GM12878 (cell line): ENCODE measurements around the gene MEGF6. TPM values are rescaled to one million over a fixed set of nuclear protein-coding genes. Genes with fewer than 3 reads are reported as not detected.

ENCODE experiments used
- ATAC-seq: fragments of 200-7000 bp; cut with Tn5 transposase; 3 replicates; pipeline ENCODE4 v1.9.1; 2020; ENCODE audit warnings: mild to moderate bottlenecking, moderate library complexity
- BruUV-seq: library from RNA; stranded (reverse); fragments of 400-500 nt; replicated peaks from 2 replicates; lab custom pipeline; 2021; lab: Mats Ljungman, UMichigan
- CTCF ChIA-PET: fragments of 300-600 bp; sonication (Branson Sonifier 250); formaldehyde crosslinking; extraction: SDS; loops from one replicate; lab custom pipeline; 2021; ENCODE audit warnings: inconsistent platforms; lab: Yijun Ruan, JAX
- POLR2A ChIA-PET: fragments of 350-600 bp; formaldehyde crosslinking; extraction: SDS; loops from one replicate; lab custom pipeline; 2021; ENCODE audit warnings: inconsistent platforms; lab: Charles Lee
- RAD21 ChIA-PET: fragments of 300-600 bp; sonication (Branson Sonifier 250); formaldehyde crosslinking; loops from one replicate; lab custom pipeline; 2023; ENCODE audit warnings: antibody characterized with exemption; ENCODE audit not compliant: unreplicated experiment; lab: Charles Lee
- SMC1A ChIA-PET: fragments of 300-600 bp; sonication (Branson Sonifier 250); formaldehyde crosslinking; loops from one replicate; lab custom pipeline; 2023; ENCODE audit not compliant: unreplicated experiment, uncharacterized antibody; lab: Charles Lee
- DNase-seq: peaks from one replicate; pipeline ENCODE4 v3.0.0-alpha.2; 2011; ENCODE audit warnings: low read depth, low spot score
- FAIRE-seq: peaks from 3 replicates; lab custom pipeline; 2011; peaks lifted over from hg19 to GRCh38; lab: Jason Lieb, UNC
- H2AFZ ChIP-seq: 2 replicates; pipeline ENCODE4 v1.6.0; 2011; ENCODE audit warnings: low read depth, low read length, control low read depth; ENCODE audit not compliant: control insufficient read depth
- H3K27ac ChIP-seq: 2 replicates; pipeline ENCODE4 v1.5.1; 2011; ENCODE audit warnings: control low read depth; ENCODE audit not compliant: control insufficient read depth, insufficient read depth
- H3K27me3 ChIP-seq, 2 experiments: replicated peaks in 1 of 2; 2 replicates each; pipeline versions ENCODE4 v1.6.0 to v1.6.1; 2011; ENCODE audit warnings: low read length in 1 of 2; ENCODE audit not compliant: control insufficient read depth in 2 of 2, insufficient read depth in 2 of 2
- H3K36me3 ChIP-seq, 2 experiments: 2 replicates each; pipeline ENCODE4 v1.5.1; 2011; ENCODE audit warnings: low read length in 1 of 2; ENCODE audit not compliant: control insufficient read depth in 2 of 2, insufficient read depth in 2 of 2
- H3K4me1 ChIP-seq: 2 replicates; pipeline ENCODE4 v1.6.1; 2011; ENCODE audit warnings: mild to moderate bottlenecking, low read length, moderate library complexity, mixed read lengths; ENCODE audit not compliant: control insufficient read depth, insufficient read depth
- H3K4me2 ChIP-seq: 2 replicates; pipeline ENCODE4 v1.6.0; 2011; ENCODE audit warnings: control low read depth; ENCODE audit not compliant: control insufficient read depth, insufficient read depth
- H3K4me3 ChIP-seq: fragments of 200-600 bp; sonication (generic); 2 replicates; pipeline ENCODE4 v1.5.1; 2016
- H3K79me2 ChIP-seq: 2 replicates; pipeline ENCODE4 v1.6.0; 2011; ENCODE audit warnings: low read length; ENCODE audit not compliant: control insufficient read depth, insufficient read depth
- H3K9ac ChIP-seq: 2 replicates; pipeline ENCODE4 v1.8.0; 2011; ENCODE audit warnings: low read length, control low read depth, mixed read lengths; ENCODE audit not compliant: control insufficient read depth, insufficient read depth
- H3K9me3 ChIP-seq: replicated peaks from 3 replicates; pipeline ENCODE4 v1.5.1; 2011; ENCODE audit warnings: mild to moderate bottlenecking, low read length; ENCODE audit not compliant: control insufficient read depth, insufficient read depth
- H4K20me1 ChIP-seq: 2 replicates; pipeline ENCODE4 v1.6.0; 2011; ENCODE audit not compliant: control insufficient read depth, insufficient read depth
- CHD4 ChIP-seq: fragments of 200-600 bp; sonication (generic); IDR thresholded peaks from 2 replicates; pipeline ENCODE4 v1.6.1; 2016; ENCODE audit warnings: mild to moderate bottlenecking
- CUX1 ChIP-seq: IDR thresholded peaks from 2 replicates; pipeline ENCODE4 v1.6.1; 2012; ENCODE audit warnings: improper control_type of control experiment, low read depth, low read length; ENCODE audit not compliant: insufficient replicate concordance
- FOXK2 ChIP-seq: fragments of 450-650 bp; IDR thresholded peaks from 2 replicates; pipeline ENCODE4 v1.6.1; 2017; ENCODE audit warnings: mild to moderate bottlenecking, moderate library complexity
- HSF1 ChIP-seq: fragments of 150-350 bp; IDR thresholded peaks from 2 replicates; pipeline ENCODE4 v1.6.1; 2014; ENCODE audit warnings: mild to moderate bottlenecking, low read depth, low read length
- IRF5 ChIP-seq: fragments of 450-650 bp; IDR thresholded peaks from 2 replicates; pipeline ENCODE4 v1.6.1; 2017; ENCODE audit warnings: borderline replicate concordance
- MTA2 ChIP-seq: fragments of 450-650 bp; IDR thresholded peaks from 2 replicates; pipeline ENCODE4 v1.6.1; 2016; ENCODE audit warnings: low read depth, mild to moderate bottlenecking, moderate library complexity
- SMAD1 ChIP-seq: fragments of 450-650 bp; IDR thresholded peaks from 2 replicates; pipeline ENCODE4 v1.6.1; 2018; ENCODE audit warnings: mild to moderate bottlenecking, low read depth; ENCODE audit not compliant: partially characterized antibody
- SUPT20H ChIP-seq: IDR thresholded peaks from 2 replicates; pipeline ENCODE4 v1.6.1; 2011; ENCODE audit warnings: low read depth, mild to moderate bottlenecking, low read length, moderate library complexity, borderline replicate concordance; ENCODE audit not compliant: control insufficient read depth
- SUZ12 ChIP-seq: fragments of 200-600 bp; sonication (generic); IDR thresholded peaks from one replicate; pipeline ENCODE4 v1.6.1; 2018; ENCODE audit warnings: antibody characterized with exemption, mild to moderate bottlenecking; ENCODE audit not compliant: unreplicated experiment
- ZNF592 ChIP-seq: fragments of 450-650 bp; IDR thresholded peaks from 2 replicates; pipeline ENCODE4 v1.6.1; 2017; ENCODE audit warnings: mild to moderate bottlenecking, moderate library complexity
- WGBS: methylation state at CpG from one replicate; pipeline ENCODE4 v1.1.6; 2016; ENCODE audit warnings: low lambda C conversion rate; ENCODE audit not compliant: insufficient replicate concordance, insufficient coverage; ENCODE audit errors: missing lambda C conversion rate; 5-methylcytosine and 5-hydroxymethylcytosine counted together
- in situ Hi-C: fragments of 300-500 bp; cut with MboI; formaldehyde crosslinking; loops from 9 replicates; pipeline ENCODE4 v1.14.3; 2018; ENCODE audit warnings: mixed read lengths
- intact Hi-C: fragments of 100-400 bp; cut with micrococcal nuclease; formaldehyde crosslinking; loops from one replicate; pipeline ENCODE4 v1.14.2; 2022; ENCODE audit not compliant: unreplicated experiment
- polyA plus RNA-seq, 11 experiments: library from polyadenylated mRNA; depleted of rRNA in 4 of 11; unstranded in 6 of 11; stranded (reverse) in 5 of 11; fragments of >200 nt; fragmentation: Nextera tagmentation in 4 of 11; fragmentation: Illumina TruSeq in 1 of 11; extraction: Ambion mirVana in 4 of 11; extraction: Trizol in 1 of 11; gene quantifications; 1 replicate in 1 of 11; 2 replicates in 10 of 11; pipeline versions ENCODE4 v1.2.1 to v1.2.3, GENCODE V29; 2011 to 2016; ENCODE audit warnings: inconsistent platforms in 2 of 11, missing spikeins in 2 of 11, low read depth in 1 of 11
- total RNA-seq, 4 experiments: library from RNA; depleted of rRNA in 3 of 4; stranded (reverse); fragments of >200 nt in 3 of 4; fragmentation: Illumina TruSeq in 1 of 4; extraction: Trizol in 1 of 4; gene quantifications; 2 replicates each; pipeline versions ENCODE4 v1.2.1 to v1.2.3, GENCODE V29; 2013 to 2021

Gene MEGF6
- total and polyA plus RNA-seq, 10 of the 15 experiments (the other 5 are each of a cell fraction or from before 2014, with no cell fraction given): 0.03 to 0.41 TPM; not detected in 8

- Histone ChIP-seq H2AFZ (no peak overlapping the region), H3K36me3 (no peaks in the 10 kb centered on the region), H3K9me3 (no peaks in the 10 kb centered on the region), H3K79me2 (no peaks in the 10 kb centered on the region), H3K4me2 (no peak overlapping the region), H3K4me1 (no peaks in the 10 kb centered on the region), H3K27me3 (peaks cover 2 to 8% of the 10 kb centered on the region in 2 experiments; a peak in 3 of 4 replicates), H3K9ac (no peak overlapping the region), H3K4me3 (no peak overlapping the region), H3K27ac (no peak overlapping the region), H4K20me1 (no peaks in the 10 kb centered on the region)
- intact Hi-C loops (no loop called here), in situ Hi-C loops (no loop called here)
- CTCF ChIA-PET: no interaction called here
- BruUV-seq: no TSS peak
- POLR2A ChIA-PET: no interaction called here
- ATAC-seq (no peak), FAIRE-seq (no peak), DNase-seq (no peak)
- SMC1A ChIA-PET: no interaction called here
- RAD21 ChIA-PET: interaction anchor here (0.5 kb wide), 1 partner anchor 56 kb away, joined by 5 read pairs; no protein-coding TSS in a partner anchor
- WGBS: 27% methylated on average over 18 of the region's 24 CpGs
- TF ChIP-seq CHD4: no peak
- TF ChIP-seq SUZ12: no peak
- TF ChIP-seq HSF1: no peak
- no peak for TF ChIP-seq FOXK2
- no peak for TF ChIP-seq SUPT20H
- no peak for TF ChIP-seq CUX1
- TF ChIP-seq IRF5: no peak
- TF ChIP-seq ZNF592: no peak
- TF ChIP-seq SMAD1: no peak
- no peak for TF ChIP-seq MTA2
Observed at GRCh38 chr1:3609769-3610526, 1.4 kb downstream of the MEGF6 start.
